GM21825 (cell line): ENCODE data around the gene CPNE4.

ENCODE experiments used
- ATAC-seq: cut with Tn5 transposase; IDR thresholded peaks from one replicate; pipeline ENCODE4 v1.9.1; 2021; ENCODE audit warnings: mild to moderate bottlenecking, moderate library complexity; ENCODE audit not compliant: unreplicated experiment

CPNE4 gene

DNA sequence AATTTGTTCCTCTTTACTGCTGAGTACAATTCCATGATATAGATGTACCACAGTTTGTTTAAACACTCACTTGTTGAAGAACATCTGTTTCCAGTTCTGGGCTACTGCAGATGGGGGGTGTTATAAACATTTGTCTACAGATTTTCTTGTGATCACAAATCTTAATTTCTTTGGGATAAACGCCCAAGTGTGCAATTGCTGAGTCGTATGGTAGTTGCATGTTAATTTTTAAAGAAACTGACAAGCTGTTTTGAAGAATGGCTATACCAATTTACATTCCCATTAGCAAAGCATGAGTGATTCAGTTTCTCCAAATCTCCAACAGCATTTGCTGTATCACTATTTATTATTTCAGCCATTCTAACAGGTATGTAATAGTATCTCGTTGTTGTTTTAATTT is 290.0 kb downstream of the CPNE4 start:
- ATAC-seq, result no peak

DNA sequence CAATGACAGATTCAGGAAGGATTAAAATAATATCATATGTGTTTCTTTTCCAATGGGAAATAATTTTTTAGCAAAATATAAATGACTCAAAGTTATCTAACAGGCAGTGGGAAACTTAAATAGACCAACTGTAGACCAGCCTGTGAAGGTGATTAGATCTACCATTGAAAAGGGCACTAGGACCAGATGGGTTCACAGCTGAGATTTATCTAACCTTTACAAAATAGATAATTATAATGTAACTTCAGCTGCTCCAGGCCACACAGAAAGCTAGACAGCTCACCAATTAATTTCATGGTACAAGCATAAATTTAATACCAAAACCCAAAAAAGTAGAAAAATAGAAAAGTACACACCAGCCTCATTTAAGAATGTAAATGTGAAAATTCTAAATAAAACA is 291.7 kb downstream of the CPNE4 start:
- no peak for ATAC-seq

DNA sequence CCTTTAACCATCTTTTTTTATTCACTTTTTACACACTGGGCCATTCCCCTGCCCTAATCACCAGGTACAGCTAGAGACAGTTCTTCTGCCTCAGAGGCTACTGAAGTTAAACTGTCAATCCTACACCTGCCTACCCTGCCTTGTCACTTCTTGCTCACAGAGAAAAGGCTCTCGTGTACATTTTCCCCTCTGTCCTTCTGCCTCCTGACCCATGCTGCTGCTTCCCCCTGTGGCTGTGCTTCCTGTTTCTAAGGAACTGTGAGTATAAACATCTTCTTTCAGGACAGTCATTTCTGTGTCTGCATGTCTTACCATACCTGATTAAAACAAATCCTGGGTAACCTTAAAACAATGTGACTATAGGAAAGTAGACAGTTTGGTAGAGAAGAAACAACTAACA is 295.6 kb downstream of the CPNE4 start:
- ATAC-seq, result no peak

DNA sequence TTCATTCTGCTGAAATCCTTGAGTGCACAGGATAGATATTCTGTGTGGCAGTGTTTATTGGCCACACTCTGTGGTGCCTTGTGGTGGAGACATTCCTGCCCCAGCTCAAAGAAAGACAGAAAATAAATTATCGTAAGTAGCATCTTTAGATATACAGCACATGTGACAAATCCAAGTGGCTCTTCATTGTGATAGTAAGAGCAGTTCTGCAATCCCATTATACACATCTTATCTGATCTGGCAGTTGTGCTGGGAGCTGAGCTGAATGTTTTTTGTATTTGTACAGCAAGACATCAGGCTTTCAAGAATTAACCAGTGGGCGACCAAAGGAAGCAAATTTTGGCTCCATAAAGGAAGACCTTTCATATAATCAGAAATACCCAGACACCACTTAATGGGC is 296.7 kb downstream of the CPNE4 start:
- ATAC-seq, result no peak

DNA sequence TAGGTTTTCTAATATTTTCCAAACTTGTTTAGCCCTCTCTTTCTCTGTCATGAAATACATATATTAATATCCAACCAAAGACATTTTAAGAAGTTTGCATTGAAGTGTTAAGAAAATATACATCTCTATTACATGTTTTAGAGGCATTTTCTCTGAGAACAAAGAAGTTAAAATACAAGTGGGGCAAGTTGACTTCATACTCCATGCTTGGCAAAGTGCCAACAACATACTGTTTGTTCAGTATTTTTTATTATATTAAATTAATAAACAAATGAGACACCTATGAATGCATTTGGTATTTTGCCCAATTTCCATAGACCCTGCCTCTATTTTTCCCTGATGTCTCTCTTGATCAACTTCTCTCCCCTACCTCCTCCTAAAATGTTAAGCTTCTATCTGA is 299.3 kb downstream of the CPNE4 start:
- no peak for ATAC-seq

DNA sequence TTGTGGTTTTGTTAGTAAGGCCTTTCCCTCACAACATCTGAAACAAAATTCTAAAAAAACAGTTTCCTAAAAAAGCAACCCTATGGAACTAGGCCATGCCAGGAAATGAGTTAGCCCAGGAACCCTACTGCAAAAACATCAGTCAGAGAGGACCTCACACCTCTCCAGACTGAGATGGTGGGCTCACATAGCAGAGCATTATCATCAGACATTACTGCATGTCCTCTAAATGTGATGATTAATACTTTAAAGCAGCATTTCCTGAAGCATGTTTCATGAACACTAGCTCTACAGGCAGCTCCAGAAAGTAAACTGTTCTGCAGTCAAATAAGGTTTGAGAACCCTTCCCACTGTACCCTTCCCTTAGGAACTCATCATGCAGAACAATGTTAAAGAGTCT is 299.7 kb downstream of the CPNE4 start:
- no peak for ATAC-seq

DNA sequence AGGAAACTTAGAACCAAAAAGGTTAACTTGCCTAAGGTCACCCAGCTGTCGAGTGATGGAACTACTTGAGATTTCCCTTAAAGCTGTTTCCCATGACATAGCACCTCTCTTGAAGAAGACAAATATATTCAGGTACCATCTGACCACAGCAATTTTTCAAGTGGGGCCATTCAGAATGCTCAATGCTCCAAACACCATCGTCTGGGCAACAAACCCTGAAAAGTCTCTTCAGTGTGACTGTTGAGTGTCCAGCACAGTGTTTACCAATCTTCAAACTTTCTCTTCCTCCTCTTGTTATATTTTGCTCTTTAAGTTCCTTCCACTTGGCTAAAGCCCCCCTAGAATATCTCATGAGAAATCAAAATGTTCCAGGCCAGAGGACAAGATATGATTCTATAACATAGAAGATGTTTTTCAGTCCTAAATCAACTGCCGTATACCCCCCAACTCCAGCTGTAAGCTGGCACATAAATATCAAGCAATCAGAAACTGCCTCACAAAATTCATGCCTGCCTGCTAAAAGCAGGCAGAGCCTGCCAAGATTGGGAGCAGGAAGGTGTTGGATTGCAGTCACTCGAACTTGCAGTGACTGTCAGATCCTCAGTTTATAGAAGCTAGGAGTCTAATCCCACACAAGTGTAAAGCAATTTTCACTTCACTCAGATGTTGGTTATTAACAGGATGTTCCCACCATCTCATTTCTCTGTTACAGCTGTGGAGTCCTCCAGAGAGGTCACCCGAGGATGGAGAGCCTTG is 301.6 kb downstream of the CPNE4 start:
- no peak for ATAC-seq

DNA sequence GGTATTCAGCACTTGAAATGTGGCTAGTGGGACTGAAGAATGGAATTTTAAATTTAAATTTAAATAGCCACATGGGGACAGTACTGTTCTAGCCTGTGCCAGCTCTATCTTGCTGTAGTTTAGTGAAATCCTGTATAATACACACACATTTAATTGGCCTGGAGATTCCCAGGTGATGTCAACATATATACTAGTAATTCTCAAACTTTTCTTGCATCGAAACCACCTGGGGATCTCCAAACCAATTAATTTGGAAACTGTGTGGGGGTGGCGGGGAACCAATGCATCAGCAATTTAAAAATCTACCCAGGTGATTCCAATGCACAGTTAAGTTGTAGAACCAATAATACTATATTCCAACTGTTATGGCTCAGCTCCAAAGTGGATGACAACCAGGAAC is 303.1 kb downstream of the CPNE4 start:
- ATAC-seq, result no peak

DNA sequence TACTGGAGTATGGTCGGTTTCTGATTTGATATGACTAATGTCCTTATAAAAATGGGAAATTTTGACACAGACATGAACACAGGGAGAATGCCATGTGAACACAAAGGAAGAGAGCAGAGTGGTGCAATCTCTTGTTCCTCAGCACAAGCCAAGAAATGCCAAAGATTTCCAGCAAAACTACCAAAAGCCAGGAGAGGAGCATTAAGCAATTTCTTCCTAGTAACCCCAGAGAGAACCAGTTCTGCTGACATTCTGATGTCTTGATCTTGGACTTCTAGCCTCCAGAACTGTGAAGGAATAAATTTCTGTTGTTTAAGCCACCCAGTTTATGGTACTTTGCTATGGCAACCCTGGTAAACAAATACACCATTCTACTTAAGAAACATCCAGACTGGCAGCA is 304.2 kb downstream of the CPNE4 start:
- no peak for ATAC-seq

DNA sequence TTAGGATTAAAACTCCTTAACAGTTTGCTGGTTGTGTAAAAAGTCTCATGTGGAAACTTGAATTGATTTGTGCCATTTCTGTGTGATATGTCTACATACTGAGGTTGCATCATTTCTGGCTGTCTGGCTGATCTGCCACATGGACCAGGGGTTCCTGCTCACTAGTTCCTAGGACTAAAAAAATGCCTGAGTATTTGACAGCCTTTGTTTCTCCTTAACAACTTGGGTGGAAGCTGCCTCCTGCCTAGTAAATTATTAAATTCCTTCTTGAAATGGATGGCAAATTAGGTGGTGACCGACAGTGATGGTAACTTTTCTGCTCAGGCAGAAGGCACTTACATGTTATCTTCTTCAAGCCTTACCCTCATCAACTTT is 305.2 kb downstream of the CPNE4 start:
- no peak for ATAC-seq

DNA sequence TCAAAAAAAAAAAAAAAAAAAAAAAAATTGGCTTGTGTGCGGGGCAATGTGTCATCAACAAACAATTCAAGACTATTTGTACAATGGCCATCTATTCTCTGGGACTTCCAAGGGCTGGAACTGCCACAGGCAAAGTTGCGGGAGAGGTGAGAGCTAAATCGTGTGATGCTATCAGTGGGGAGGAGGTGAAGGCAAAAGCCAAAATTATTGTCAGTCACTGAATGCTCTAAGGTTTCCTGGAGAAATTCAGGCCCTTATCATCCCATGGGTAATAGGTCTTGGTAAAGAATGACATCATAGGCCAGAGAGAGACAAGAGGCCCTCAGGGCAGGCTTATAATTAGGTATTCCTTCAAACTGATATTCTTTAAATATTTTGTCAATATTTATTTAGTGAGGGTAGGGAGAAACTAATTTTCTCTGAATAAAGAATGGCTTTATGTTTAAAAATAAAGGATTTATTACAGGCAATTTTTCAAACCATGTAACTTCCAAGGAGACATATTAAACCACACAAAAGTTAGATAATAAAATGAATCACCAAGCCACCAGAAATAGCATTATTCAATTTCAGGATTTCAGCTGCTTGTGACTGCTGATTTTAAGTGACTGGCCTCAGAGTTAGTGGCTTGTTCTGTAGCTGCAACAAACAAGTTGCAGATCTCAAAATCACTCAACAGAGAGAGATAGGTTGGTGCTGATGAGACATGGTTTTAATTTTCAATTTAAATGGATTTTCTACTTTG is 305.7 kb downstream of the CPNE4 start:
- ATAC-seq, result no peak

DNA sequence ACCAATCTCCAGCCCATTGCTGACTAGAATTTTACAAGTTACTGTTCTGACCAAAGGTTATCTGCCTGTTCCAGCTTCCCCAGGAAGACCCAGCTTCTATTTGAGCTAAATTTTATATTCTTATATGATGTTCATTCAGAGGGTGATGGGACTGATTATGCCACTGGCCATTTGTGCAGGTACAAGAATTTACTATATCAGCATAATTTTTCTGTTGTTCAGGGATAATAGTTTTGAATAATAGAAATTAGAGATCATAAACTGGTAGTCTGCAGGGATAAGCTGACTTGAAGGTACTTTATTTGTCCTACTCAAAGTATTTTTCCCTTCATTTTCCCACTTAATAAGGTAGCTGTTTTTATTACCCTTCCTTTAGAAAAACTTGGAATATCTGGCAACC is 309.4 kb downstream of the CPNE4 start:
- no peak for ATAC-seq

DNA sequence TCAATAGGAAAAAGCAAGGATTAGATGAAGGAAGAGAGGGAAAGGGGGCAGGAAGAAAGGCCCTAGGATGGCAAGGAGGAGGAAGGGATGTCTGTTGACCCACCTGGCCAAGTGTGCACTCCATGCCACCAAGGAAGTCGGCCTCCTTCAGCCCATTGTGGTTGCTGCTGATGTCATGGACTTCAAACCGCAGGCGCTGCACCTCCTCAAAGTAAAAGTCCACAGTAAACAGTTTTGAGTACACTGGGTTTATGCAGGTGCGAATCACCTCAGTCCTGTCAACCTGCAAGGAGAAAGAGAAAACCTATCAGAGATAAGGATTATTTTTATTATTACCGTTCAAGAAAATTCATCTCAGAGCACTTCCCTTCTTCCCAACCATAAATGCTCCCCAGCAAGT is 311.5 kb downstream of the CPNE4 start:
- ATAC-seq, result no peak

DNA sequence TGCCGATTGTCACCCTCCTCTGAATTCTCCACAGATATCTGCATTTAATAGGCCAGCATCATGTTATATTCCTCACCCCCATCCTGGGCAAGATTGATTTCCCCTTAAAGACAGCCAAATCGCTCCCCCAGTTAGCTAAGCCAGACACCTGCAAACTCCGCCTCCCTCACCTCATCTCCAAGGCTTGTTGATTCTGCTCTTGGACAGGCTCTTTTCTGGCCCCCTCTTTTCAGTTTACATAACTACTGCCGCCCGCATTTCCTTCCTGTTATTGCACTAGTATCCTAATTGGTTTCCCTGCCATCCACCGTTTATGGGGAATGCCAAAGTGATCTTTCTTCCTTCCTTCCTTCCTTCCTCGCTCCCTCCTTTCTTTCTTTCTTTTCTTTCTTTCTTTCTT is 317.3 kb downstream of the CPNE4 start:
- no peak for ATAC-seq

DNA sequence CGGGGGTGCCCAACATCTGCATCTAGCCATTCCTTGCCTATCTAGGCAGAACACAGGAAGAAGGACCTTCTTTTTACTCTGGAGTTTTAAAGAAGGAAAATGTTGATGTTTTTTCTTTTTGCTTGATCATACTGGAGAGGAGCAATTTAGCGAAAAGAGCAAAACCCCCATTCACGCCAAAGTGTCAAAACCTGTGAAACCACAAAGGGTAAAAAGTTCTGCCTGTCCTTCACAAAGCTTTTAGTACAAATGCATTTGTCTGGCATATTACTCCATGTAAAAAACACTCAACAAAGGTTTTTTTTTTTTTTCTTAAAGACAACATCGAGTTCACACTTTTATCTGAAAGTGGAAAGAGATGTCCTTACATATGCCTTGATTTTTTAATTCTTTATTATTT is 317.9 kb downstream of the CPNE4 start:
- ATAC-seq, result no peak

DNA sequence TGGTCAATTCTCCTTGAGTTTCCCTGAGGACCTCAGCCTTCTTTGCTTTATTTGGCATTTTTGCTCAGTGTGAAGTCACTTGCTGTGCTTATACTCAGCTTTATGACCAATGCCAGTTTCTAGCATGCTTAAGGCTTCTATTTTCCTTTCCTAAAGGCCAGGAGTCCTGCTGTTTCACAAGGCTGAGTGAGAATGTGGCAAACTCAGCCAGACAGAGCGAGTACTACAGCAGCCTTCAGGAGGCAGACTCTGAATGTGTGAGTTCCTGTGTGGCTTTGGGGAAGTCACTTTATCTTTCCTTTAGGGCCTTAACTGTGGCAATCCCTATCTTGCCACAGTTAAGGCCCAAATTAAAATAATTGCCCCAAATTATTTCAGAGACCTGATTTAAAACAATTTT is 318.8 kb downstream of the CPNE4 start:
- no peak for ATAC-seq

DNA sequence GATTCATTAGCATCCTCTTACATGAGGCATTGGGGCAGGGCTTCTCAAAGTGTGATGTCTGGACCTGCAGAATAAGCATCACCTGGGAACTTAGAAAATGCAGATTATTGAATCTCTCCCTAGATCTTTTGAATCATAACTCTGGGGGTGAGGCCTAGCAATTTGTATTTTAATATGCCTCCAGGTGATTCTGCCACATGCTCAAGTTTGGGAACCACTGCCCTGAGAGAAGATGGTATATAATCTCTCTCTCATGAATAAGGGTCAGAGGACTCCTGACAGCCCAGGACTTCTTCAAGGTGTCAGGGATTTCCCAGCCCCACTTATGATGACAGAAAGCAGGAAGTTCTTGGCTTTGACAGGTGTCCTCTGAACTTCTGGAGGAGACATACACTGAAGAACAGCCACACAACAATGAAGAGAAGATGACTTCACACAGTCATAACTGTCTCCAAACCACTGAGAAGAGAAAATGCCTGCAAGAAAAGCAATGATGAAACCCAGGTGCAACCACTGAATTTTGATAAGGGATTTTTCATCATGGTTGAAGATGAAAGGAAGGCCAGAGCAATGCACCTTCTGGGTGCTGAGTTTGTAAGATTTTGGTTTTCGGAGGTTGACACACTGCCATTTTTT is 320.1 kb downstream of the CPNE4 start:
- ATAC-seq, result peak; percentile 90

DNA sequence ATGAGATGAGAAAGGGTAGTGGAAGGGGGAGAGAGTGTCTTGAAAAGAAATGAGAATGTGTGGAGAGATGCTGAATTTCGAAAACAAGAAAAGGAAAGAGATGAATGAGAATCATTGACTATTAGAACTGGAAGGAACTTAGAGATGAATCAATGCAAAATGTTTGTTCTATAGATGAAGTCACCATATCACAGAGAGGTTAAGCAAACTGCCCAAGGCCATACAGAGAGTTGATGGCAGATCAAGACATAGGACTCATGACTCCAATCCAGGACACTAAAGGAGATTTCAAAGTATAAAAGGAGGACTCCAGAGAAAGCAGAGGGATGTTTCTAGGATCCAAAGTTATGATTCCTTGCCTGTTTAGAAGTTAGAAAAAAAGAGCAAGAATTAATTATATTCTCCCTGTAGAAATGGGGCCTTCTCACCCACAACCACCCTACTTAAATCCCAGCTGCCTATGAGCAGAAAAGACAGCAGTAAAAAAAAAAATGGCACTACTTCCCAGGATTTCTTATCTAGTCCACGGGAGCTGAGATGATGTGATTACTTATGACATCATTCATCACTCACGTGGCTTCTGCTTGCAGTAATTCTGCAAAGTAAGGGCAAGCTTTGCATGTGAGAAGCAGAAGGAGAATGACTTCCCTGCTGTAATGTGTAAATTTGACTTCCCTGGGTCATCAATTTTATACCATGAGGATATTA is 321.2 kb downstream of the CPNE4 start:
- ATAC-seq, result no peak

DNA sequence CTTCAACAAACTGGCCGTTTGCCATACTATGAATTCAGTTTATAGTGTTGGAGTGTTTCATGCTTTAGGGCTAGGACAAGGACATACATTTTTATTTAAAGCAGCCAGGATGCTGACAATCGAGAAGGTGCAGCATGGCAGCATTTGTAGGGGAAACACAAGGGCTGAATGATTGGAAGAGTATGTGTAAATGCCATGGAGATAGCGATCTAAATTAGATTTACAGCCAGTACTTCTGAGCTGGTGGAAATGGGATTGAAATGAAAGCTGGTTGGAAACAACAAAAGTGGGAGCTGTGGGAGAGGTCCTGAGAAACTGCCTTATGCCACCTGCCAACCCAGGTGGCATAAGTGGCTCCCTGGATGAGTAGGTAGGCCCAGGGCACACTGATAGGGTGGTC is 322.2 kb downstream of the CPNE4 start:
- no peak for ATAC-seq

DNA sequence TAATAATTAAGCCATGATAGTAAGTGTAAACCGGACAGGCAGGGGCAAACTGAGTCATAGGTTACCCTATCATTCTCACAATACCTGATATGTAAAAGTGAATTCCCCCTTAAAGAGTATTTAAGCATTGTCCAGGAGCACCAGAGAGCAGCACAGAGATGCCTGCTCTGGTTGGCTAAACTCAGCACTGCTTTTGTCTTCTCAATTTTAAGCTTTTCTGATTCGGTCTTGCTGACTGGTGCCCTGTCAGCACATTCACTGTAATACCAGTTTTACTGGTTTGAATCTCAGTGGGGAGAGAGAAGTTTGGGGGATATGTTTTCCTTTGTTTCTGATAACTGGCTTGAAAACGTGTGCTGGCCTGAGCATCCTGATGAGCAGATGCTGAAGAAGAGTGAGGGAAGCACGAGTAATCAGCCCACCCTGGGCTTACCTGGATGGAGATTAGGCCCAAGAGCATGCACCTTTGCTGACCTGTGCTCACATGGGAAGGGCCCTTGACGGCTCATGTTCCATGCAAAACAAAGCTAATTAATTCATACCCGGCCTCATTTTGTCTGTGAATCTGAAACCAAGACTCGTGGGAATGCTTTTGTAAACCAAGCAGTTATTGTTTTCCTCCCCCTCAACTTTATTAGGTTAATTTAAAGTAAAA is 323.6 kb downstream of the CPNE4 start:
- no peak for ATAC-seq

DNA sequence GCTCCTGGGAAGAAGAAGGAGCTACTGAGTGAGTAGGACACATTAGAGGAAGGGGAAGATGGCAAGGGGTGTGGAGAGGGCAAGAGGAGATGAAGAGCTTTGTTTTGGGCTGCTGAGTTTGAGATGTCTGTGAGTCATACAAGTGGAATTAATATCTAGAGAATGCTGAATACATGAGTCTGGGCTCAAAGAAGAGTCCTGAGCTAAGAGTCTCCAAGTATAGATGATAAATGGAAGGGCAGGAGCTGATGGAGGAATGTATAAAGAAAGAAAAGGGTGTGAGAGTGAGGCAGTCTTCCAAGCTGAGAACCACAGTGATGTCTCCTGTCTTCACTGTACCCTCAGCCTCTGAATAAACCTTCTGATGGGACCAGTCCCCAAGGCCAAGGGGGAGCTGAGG is 326.6 kb downstream of the CPNE4 start:
- ATAC-seq, result no peak
